OCI-LY7 (cell line): ENCODE data around the gene OR14A16. TPM values are rescaled to one million over a fixed set of nuclear protein-coding genes. Genes with fewer than 3 reads are reported as not detected.

ENCODE experiments used
- BruUV-seq: library from RNA; stranded (reverse); fragments of 400-500 nt; replicated peaks from 2 replicates; lab custom pipeline; 2021; lab: Mats Ljungman, UMichigan
- CTCF ChIA-PET: fragments of 300-600 bp; sonication (Branson Sonifier 250); formaldehyde crosslinking; loops from one replicate; lab custom pipeline; 2022; ENCODE audit warnings: antibody characterized with exemption; ENCODE audit not compliant: unreplicated experiment; lab: Charles Lee
- POLR2A ChIA-PET: fragments of 300-600 bp; sonication (Branson Sonifier 250); formaldehyde crosslinking; loops from one replicate; lab custom pipeline; 2022; ENCODE audit warnings: antibody characterized with exemption; lab: Charles Lee
- DNase-seq: peaks from one replicate; pipeline ENCODE4 v3.0.0-alpha.2; 2015; ENCODE audit warnings: low spot score
- H2AFZ ChIP-seq: fragments of 200-600 bp; sonication (generic), shearing (Covaris generic); 2 replicates; pipeline ENCODE4 v1.6.1; 2014; ENCODE audit warnings: mild to moderate bottlenecking, antibody characterized with exemption, low read length, moderate library complexity
- H3K27ac ChIP-seq: fragments of 200-600 bp; sonication (generic); 2 replicates; pipeline ENCODE4 v1.5.1; 2014; ENCODE audit warnings: mixed run types, low read depth, mild to moderate bottlenecking, moderate library complexity, low read length, inconsistent platforms; ENCODE audit not compliant: poor library complexity, severe bottlenecking
- H3K36me3 ChIP-seq: fragments of 200-600 bp; sonication (generic); 2 replicates; pipeline ENCODE4 v1.6.1; 2014; ENCODE audit warnings: mild to moderate bottlenecking, antibody characterized with exemption, low read length, moderate library complexity, mixed read lengths; ENCODE audit not compliant: insufficient read depth
- H3K4me1 ChIP-seq: fragments of 200-600 bp; sonication (generic); 2 replicates; pipeline ENCODE4 v1.5.1; 2014; ENCODE audit warnings: mild to moderate bottlenecking, low read length; ENCODE audit not compliant: insufficient read depth, poor library complexity, severe bottlenecking
- H3K4me2 ChIP-seq: fragments of 200-600 bp; sonication (generic); 2 replicates; pipeline ENCODE4 v1.6.1; 2014; ENCODE audit warnings: mild to moderate bottlenecking, low read length
- H3K4me3 ChIP-seq: fragments of 200-600 bp; sonication (generic); 2 replicates; pipeline ENCODE4 v1.5.1; 2014; ENCODE audit warnings: mild to moderate bottlenecking, low read depth, low read length; ENCODE audit not compliant: poor library complexity, severe bottlenecking
- H3K79me2 ChIP-seq: fragments of 200-600 bp; sonication (generic); 2 replicates; pipeline ENCODE4 v1.6.1; 2016; ENCODE audit warnings: low read depth, mild to moderate bottlenecking, low read length, moderate library complexity, mixed read lengths; ENCODE audit not compliant: insufficient read depth
- H3K9me2 ChIP-seq: fragments of 200-600 bp; sonication (generic); 2 replicates; pipeline ENCODE4 v1.6.1; 2016; ENCODE audit warnings: mild to moderate bottlenecking, low read length, mixed read lengths; ENCODE audit not compliant: insufficient read depth
- H3K9me3 ChIP-seq: fragments of 200-600 bp; sonication (generic); 2 replicates; pipeline ENCODE4 v1.6.1; 2014; ENCODE audit warnings: mild to moderate bottlenecking, mixed run types, low read length, mixed read lengths
- H4K20me1 ChIP-seq: fragments of 200-600 bp; sonication (generic); 2 replicates; pipeline ENCODE4 v1.6.1; 2014; ENCODE audit warnings: mild to moderate bottlenecking, antibody characterized with exemption, low read length, moderate library complexity, mixed read lengths; ENCODE audit not compliant: insufficient read depth
- CTCF ChIP-seq: fragments of 200-600 bp; sonication (generic); conservative IDR thresholded peaks from 2 replicates; pipeline ENCODE4 v1.5.1; 2014; ENCODE audit warnings: mild to moderate bottlenecking, antibody characterized with exemption, low read length, moderate library complexity, mixed read lengths
- EZH2phosphoT487 ChIP-seq: fragments of 200-600 bp; sonication (generic); IDR thresholded peaks from 2 replicates; pipeline ENCODE4 v1.6.1; 2018; ENCODE audit warnings: low read depth, borderline replicate concordance, mild to moderate bottlenecking, mixed run types, antibody characterized with exemption, low read length, moderate library complexity, mixed read lengths
- intact Hi-C: fragments of 100-400 bp; cut with micrococcal nuclease; formaldehyde crosslinking; loops from one replicate; pipeline ENCODE4 v1.10.0; 2022; ENCODE audit not compliant: unreplicated experiment
- total RNA-seq, 2 experiments: library from RNA; depleted of rRNA in 1 of 2; stranded (reverse); fragments of >200 nt in 1 of 2; shearing (Covaris generic) in 1 of 2; gene quantifications; 2 replicates each; pipeline ENCODE4 v1.2.3, GENCODE V29; 2014 to 2022

Gene OR14A16
- total RNA-seq, 2 experiments from 2014 or later: not detected

GRCh38 chr1:247833601-247834000, 9.7 kb upstream of the OR14A16 start:
- no peaks in the 10 kb centered on the region for H4K20me1 ChIP-seq
- no peaks in the 10 kb centered on the region for H3K36me3 ChIP-seq
- no peak overlapping the region for H2AFZ ChIP-seq
- CTCF ChIA-PET: no interaction called here
- H3K9me3 ChIP-seq: no peaks in the 10 kb centered on the region
- no peak overlapping the region for H3K27ac ChIP-seq
- no peaks in the 10 kb centered on the region for H3K4me1 ChIP-seq
- H3K4me2 ChIP-seq: no peak overlapping the region
- POLR2A ChIA-PET: no interaction called here
- no peaks in the 10 kb centered on the region for H3K9me2 ChIP-seq
- TF ChIP-seq CTCF: no peak
- no peak for TF ChIP-seq EZH2phosphoT487
- H3K4me3 ChIP-seq: no peak overlapping the region
- no TSS peak for BruUV-seq
- intact Hi-C loops: no loop called here
- no peaks in the 10 kb centered on the region for H3K79me2 ChIP-seq
- no peak for DNase-seq

- ChIA-PET POLR2A (no interaction called here), CTCF (no interaction called here)
- H3K27ac ChIP-seq: no peak overlapping the region
- H3K9me2 ChIP-seq: no peaks in the 10 kb centered on the region
- intact Hi-C loops: no loop called here
- H3K36me3 ChIP-seq: no peaks in the 10 kb centered on the region
- DNase-seq: no peak
- TF ChIP-seq CTCF (no peak), EZH2phosphoT487 (no peak)
- H3K4me2 ChIP-seq: no peak overlapping the region
- H3K4me1 ChIP-seq: no peaks in the 10 kb centered on the region
- no peaks in the 10 kb centered on the region for H3K79me2 ChIP-seq
- H4K20me1 ChIP-seq: no peaks in the 10 kb centered on the region
- no peak overlapping the region for H2AFZ ChIP-seq
- no TSS peak for BruUV-seq
- no peaks in the 10 kb centered on the region for H3K9me3 ChIP-seq
- no peak overlapping the region for H3K4me3 ChIP-seq
These were observed 5.7 kb upstream of the OR14A16 start for GRCh38 chr1:247829656-247830055.

- BruUV-seq: no TSS peak
- Histone ChIP-seq H3K36me3 (no peaks in the 10 kb centered on the region), H3K79me2 (no peaks in the 10 kb centered on the region), H3K27ac (no peak overlapping the region), H3K9me2 (no peaks in the 10 kb centered on the region), H3K4me1 (no peaks in the 10 kb centered on the region), H3K9me3 (no peaks in the 10 kb centered on the region), H4K20me1 (no peaks in the 10 kb centered on the region), H3K4me3 (no peak overlapping the region), H3K4me2 (no peak overlapping the region), H2AFZ (no peak overlapping the region)
- no peak for DNase-seq
- no peak for TF ChIP-seq EZH2phosphoT487
- TF ChIP-seq CTCF: no peak
- ChIA-PET POLR2A (interaction anchor here (0.6 kb wide), 1 partner anchor 15 kb away, joined by 3 read pairs; no protein-coding TSS in a partner anchor), CTCF (no interaction called here)
- intact Hi-C loops: no loop called here
These were observed 1.4 kb upstream of the OR14A16 start for GRCh38 chr1:247825362-247825761.
